Omental fat pad (tissue), 4 donors: ENCODE data around the gene APOM. TPM values are rescaled to one million over a fixed set of nuclear protein-coding genes. Genes with fewer than 3 reads are reported as not detected.
A peak's percentile ranks its signal among the peaks of the same experiment; 100 is the strongest.

Source experiments
- ATAC-seq: fragments of 150-250 bp; one replicate; pipeline ENCODE4 v1.9.1; 2016; ENCODE audit warnings: mild to moderate bottlenecking, moderate library complexity; ENCODE audit not compliant: low FRiP score
- DNase-seq: peaks from one replicate; pipeline ENCODE4 v3.0.0-alpha.2; 2019; ENCODE audit warnings: low spot score
- CTCF ChIP-seq, 3 donors: fragments of 450-650 bp; IDR thresholded peaks; one replicate each; pipeline ENCODE4 v1.5.1; 2016 to 2017; ENCODE audit warnings: antibody characterized with exemption in 3 of 3, mild to moderate bottlenecking in 3 of 3, moderate library complexity in 2 of 3
- total RNA-seq, 4 donors: library from RNA; depleted of rRNA; stranded (reverse); fragments of >200 nt; gene quantifications; one replicate each; pipeline ENCODE4 v1.1.0, GENCODE V29; 2016

APOM gene
- total RNA-seq, 4 donors from 2014 or later, result 2.4 to 5.0 (median 3.6) TPM

GRCh38 chr6:31659649-31660380 lies 4.1 kb downstream of the APOM start:
- no peak for ATAC-seq
- DNase-seq, result no peak

GRCh38 chr6:31660381-31661261 lies 4.9 kb downstream of the APOM start, which contains the start of gene C6orf47:
Gene C6orf47, minus strand, starts transcription at chr6:31660778. Its CDS starts 831 bp downstream, at chr6:31659947.
- ATAC-seq (peak; percentile 73), DNase-seq (peak; percentile 65)
- no peak for TF ChIP-seq CTCF (IDR thresholded peaks at IDR 0.05)

More at GRCh38 chr6:31659649-31660380, 4.1 kb downstream of the APOM start:
- TF ChIP-seq CTCF (IDR thresholded peaks at IDR 0.05), result no peak

- no peak for TF ChIP-seq CTCF (IDR thresholded peaks at IDR 0.05)
- no peak for ATAC-seq
These were observed 5.8 kb downstream of the APOM start for GRCh38 chr6:31661262-31662123.

GRCh38 chr6:31662124-31662723 lies 6.5 kb downstream of the APOM start:
- no peak for TF ChIP-seq CTCF (IDR thresholded peaks at IDR 0.05)
- ATAC-seq, result no peak
- no peak for DNase-seq

More at GRCh38 chr6:31661262-31662123, 5.8 kb downstream of the APOM start:
- DNase-seq, result no peak

- no peak for DNase-seq
- ATAC-seq, result no peak
- no peak for TF ChIP-seq CTCF (IDR thresholded peaks at IDR 0.05)
These were observed 7.6 kb downstream of the APOM start for GRCh38 chr6:31663126-31663960.
